Measurements from ENCODE around the gene GLB1L.
A peak's percentile ranks its signal among the peaks of the same experiment; 100 is the strongest.

Gene GLB1L

DNA sequence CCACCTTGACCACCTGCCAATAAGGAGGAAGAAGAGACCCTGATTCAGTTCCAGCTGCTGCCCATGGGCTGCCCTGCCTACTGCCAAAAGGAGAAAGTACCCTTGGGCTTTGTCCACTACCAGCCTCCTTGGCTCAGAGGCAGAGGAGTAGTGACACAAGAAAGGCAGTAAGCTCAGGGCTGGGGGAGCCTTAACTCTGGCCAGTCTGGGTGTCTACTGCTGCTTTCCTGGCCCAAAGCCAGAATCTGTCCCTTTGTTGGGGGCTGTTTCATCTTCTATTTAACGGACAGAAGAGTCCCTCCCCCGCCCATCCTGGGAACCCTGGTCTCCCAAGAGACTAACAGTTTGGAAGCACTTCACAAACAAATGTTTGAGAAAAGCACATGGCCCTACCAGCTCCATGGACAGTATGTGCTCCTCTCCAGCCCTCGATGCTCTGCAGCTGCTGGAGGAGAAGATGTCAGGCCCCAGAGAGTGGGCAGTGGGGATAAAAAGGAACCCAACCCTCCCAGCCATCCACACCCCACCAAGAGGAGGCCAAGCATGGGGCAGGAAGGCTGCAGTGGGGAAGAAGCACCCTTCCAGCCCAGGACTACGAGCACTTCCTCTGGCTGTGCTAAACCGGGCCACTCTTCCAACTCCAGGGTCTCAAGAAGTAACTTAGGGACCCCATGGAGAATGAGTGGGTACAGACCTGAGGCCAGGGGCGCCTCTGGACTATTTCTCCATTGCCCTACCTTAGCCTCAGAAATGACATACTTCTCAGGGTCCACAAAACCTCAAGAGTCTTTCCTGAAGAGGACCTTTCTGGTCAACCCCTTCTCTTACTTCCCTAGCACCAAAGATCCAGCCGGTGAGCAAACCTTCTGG is 17.0 kb downstream of the GLB1L start:
- TF ChIP-seq, protein P1, sequence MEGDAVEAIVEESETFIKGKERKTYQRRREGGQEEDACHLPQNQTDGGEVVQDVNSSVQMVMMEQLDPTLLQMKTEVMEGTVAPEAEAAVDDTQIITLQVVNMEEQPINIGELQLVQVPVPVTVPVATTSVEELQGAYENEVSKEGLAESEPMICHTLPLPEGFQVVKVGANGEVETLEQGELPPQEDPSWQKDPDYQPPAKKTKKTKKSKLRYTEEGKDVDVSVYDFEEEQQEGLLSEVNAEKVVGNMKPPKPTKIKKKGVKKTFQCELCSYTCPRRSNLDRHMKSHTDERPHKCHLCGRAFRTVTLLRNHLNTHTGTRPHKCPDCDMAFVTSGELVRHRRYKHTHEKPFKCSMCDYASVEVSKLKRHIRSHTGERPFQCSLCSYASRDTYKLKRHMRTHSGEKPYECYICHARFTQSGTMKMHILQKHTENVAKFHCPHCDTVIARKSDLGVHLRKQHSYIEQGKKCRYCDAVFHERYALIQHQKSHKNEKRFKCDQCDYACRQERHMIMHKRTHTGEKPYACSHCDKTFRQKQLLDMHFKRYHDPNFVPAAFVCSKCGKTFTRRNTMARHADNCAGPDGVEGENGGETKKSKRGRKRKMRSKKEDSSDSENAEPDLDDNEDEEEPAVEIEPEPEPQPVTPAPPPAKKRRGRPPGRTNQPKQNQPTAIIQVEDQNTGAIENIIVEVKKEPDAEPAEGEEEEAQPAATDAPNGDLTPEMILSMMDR (IDR thresholded peaks at IDR 0.05; ENCODE audit: low read depth, low read length): no peak
- H3K4me3 ChIP-seq (ENCODE audit: low read depth, low read length): peak overlapping the region; percentile 90

DNA sequence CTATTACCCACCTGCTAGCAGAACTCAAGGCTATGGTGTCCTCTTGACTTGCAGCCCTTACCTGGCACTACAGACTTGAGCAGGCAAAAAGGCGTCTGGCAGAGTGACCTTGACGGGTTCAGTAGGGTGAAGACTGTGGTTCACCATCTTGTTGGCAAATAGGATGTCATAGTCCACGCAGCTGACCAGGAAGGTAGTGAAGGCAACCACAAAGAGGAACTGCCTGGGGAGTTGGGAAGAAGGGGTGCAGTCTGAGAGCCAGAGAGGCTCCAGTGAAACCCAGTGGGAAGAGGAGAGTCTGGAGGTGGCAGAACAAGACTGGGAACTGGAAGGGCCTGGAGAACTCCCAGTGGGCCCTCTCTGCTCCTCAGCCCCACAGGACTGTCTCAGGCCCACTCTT is 19.9 kb downstream of the GLB1L start:
- TF ChIP-seq, protein P1 (IDR thresholded peaks at IDR 0.05; ENCODE audit: low read depth, low read length): no peak
- no peak overlapping the region for H3K4me3 ChIP-seq (ENCODE audit: low read depth, low read length)

DNA sequence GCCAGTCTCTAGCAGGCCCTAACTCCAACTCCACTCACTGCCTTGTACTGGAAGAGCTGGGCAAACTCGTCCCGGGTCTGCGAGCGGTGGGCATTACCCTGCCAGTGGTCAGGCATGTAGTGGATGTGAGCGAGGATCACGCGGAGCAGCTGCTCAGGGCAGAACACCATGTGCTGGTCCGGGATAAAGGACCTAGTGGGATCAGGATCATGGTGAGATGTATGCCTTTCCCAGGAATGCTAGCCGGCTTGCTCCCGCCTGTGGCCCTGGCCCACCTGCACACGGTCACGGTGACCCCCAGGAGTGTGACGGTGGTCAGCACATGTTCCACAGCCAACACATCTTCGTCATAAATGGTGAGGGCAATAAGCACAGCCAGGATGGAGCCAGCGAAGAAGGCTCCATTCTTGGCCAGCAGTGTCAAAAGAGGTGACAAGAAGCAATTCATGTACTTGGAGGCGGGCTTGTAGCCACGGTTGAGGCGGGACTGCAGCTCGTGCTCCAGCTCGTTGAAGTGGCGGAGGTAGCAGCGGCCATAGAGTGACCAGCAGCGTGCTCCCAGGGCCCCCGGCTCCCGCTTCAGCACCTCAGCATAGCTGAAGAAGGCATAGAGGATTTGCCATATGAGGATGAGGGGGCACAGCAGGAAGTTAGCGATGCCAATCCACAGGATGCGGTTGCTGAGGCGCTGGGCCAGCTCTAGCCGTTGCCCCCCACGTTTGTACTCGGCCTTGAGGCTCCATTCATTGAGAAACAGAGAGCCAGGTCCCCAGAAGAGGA is 21.2 kb downstream of the GLB1L start:
- no peak overlapping the region for H3K4me3 ChIP-seq (ENCODE audit: low read depth, low read length)
- TF ChIP-seq, protein P1 (IDR thresholded peaks at IDR 0.05; ENCODE audit: low read depth, low read length): no peak

DNA sequence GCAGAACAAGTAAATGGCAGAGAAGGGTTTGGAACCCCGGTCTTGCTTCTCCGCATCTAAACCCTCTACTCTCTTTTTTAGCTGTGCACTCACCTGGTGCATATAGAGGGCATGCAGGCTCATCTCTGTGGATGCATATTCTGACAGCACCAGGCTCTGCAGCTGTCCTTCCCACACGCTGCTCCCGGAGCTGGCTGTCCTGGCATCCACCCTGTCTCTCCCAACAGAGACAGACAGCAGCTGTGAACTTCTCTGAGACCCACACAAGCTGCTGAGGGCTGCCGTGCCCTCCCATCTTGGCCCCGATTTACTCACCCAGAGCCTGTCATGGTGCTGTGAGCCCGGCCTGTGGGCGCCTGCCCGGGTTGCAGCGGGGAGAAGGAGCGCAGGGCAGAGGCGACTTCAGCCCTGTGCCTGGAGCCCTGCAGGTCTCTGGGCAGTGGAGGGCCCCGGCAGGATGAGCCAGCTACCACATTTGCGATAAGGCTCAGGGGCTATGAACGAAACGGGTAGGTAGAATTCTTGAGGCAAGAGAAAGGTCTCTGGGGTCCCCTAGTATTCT is 23.2 kb downstream of the GLB1L start:
- TF ChIP-seq, protein P1 (IDR thresholded peaks at IDR 0.05; ENCODE audit: low read depth, low read length): no peak
- H3K4me3 ChIP-seq (ENCODE audit: low read depth, low read length): no peak overlapping the region

DNA sequence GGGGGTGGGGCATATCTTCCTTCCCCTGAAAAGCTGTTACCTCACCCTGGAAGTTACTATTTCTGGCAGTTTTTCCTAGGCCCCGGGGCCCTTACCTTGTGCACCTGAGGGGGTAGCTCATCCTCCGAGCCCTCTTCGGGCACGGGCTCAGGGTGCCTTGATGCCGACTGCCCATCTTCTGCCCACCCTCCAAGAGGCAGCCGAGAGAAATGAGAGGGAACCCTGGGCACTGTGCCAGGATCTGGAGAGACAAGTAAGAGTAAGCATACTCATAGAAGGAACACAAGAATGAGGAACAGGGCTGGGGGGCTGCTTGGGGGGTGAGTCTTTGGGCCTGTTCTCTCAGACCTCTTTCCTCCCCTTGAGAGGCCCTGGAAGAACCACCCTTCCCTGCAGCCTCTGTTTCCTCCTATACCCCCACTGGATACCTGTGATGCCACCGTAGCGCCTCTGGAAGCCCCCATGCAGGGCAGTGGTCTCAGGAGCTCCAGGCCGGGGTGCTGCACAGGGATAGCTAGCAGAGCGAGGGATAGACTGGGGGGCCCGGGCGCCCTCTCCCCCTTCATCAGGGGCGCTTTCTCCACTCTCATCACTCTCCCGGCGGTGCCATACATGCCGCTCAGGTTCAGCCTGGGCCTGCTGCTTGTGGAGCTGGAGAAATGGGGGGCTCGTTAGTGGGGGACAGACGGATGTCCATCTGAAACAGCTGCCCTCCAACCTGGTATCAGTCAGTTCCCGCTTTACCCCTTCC is 24.4 kb downstream of the GLB1L start:
- H3K4me3 ChIP-seq (ENCODE audit: low read depth, low read length): no peak overlapping the region
- TF ChIP-seq, protein P1 (IDR thresholded peaks at IDR 0.05; ENCODE audit: low read depth, low read length): no peak

DNA sequence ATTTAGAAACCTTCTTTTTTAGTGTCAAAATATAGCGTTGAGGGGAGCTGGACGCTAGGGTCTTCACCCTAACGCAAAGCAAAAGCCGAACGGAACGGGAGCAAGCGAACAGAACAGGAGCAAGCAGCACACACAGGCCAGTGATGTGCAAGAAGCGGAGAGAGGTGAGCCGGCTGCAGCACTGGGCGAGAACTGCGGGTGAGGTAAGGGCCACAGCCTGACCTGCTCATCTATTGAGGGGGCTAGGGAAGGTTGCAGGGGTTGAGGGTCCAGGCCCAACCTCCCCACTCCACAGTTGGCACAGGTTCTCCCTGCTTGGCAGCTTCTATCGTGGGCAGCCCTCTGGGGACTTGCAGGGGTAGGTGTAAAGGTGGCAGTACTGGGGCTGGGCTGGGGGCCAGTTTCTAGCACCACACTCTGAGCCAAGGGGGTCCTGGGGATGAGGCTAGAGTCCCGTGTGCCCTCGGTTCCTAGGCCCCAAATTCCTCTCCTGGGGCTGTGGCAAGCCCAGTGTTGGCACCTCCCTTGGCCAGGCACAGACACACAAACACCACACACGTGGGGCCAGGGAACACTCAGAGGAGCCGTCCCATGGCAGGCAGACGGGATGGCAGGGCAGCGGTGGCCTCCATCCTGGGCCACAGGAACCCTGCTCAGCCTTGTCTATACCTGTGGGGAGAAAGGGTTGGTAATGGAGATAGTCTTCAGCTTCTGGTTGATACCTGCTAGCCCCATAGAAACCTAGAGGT is 25.3 kb downstream of the GLB1L start:
- TF ChIP-seq, protein P1 (IDR thresholded peaks at IDR 0.05; ENCODE audit: low read depth, low read length): no peak
- H3K4me3 ChIP-seq (ENCODE audit: low read depth, low read length): no peak overlapping the region
